Measurements from ENCODE around the gene NR2F1.

DNA sequence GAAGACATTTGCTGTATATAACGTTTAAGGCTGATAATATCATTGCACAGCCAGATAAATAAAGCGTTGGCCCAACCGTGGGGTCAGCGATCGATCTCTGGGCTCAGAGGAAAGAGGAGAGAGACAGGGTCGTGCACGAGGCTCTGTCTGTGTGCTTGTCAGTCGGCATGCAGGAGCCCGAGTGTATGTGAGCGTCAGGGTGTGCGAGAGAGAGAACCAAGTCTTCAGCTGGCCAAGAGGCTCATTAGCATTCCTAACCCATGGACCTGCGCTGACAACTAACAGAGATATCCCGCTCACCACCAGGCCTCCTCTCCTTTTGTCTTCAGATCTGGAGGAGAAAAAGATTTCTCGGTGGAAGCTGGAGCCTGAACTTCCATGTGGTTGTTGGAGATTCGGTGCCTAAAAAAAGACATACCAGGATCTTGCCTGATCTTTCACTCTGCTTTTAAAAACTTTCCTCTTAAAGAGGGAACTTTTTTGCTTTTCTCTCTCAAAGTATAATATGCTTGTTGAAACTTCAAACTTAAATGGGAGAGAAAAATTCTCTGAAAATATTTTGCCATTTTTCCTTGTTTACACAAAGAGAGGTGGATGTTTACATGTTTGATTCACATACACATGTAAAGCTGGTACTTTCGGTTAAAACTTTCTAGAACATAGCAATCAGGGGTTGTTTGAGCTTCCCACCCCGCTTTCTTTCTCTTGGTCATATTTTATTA, 16.5 kb downstream of the NR2F1 start:
- TF ChIP-seq, protein P1, sequence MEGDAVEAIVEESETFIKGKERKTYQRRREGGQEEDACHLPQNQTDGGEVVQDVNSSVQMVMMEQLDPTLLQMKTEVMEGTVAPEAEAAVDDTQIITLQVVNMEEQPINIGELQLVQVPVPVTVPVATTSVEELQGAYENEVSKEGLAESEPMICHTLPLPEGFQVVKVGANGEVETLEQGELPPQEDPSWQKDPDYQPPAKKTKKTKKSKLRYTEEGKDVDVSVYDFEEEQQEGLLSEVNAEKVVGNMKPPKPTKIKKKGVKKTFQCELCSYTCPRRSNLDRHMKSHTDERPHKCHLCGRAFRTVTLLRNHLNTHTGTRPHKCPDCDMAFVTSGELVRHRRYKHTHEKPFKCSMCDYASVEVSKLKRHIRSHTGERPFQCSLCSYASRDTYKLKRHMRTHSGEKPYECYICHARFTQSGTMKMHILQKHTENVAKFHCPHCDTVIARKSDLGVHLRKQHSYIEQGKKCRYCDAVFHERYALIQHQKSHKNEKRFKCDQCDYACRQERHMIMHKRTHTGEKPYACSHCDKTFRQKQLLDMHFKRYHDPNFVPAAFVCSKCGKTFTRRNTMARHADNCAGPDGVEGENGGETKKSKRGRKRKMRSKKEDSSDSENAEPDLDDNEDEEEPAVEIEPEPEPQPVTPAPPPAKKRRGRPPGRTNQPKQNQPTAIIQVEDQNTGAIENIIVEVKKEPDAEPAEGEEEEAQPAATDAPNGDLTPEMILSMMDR (conservative IDR thresholded peaks at IDR 0.05), result no peak
- TF ChIP-seq EZH2 (IDR thresholded peaks at IDR 0.05; ENCODE audit: low read depth), result no peak
